Activated CD8-positive, alpha-beta memory T cell treated with anti-CD3 and anti-CD28 coated beads for 24 hours (primary cell): ENCODE measurements around the gene NTM.
"Not testable (repeated sequence)": the region's sequence is repeated elsewhere in the genome, so short reads cannot be mapped to it uniquely, and the experiment has no call there.

Experiments
- DNase-seq: peaks from one replicate; pipeline ENCODE4 v3.0.0-alpha.2; 2020

The NTM gene

GRCh38 chr11:131909426-131910177 is 539.2 kb downstream of the NTM start:
- DNase-seq, result no peak

GRCh38 chr11:131910178-131910522 is 539.7 kb downstream of the NTM start:
- DNase-seq, result no peak

- no peak for DNase-seq
These were observed 540.3 kb downstream of the NTM start for GRCh38 chr11:131910523-131911387.

GRCh38 chr11:131911388-131912032 is 541.1 kb downstream of the NTM start:
- not testable (repeated sequence) for DNase-seq

- no peak for DNase-seq
These were observed 541.7 kb downstream of the NTM start for GRCh38 chr11:131912134-131912533.

- DNase-seq, result no peak
These were observed 542.9 kb downstream of the NTM start for GRCh38 chr11:131913267-131913666.

- no peak for DNase-seq
These were observed 544.0 kb downstream of the NTM start for GRCh38 chr11:131914361-131914774.

GRCh38 chr11:131916638-131917037 is 546.2 kb downstream of the NTM start:
- no peak for DNase-seq

GRCh38 chr11:131917634-131918384 is 547.4 kb downstream of the NTM start:
- no peak for DNase-seq

- no peak for DNase-seq
These were observed 548.2 kb downstream of the NTM start for GRCh38 chr11:131918663-131919062.

- no peak for DNase-seq
These were observed 551.8 kb downstream of the NTM start for GRCh38 chr11:131922220-131922619.

GRCh38 chr11:131923309-131923708 is 552.9 kb downstream of the NTM start:
- DNase-seq, result no peak

GRCh38 chr11:131924001-131924400 is 553.6 kb downstream of the NTM start:
- DNase-seq, result no peak

- DNase-seq, result no peak
These were observed 554.2 kb downstream of the NTM start for GRCh38 chr11:131924457-131925201.

GRCh38 chr11:131925829-131926228 is 555.4 kb downstream of the NTM start:
- DNase-seq, result no peak

GRCh38 chr11:131928992-131929391 is 558.6 kb downstream of the NTM start:
- DNase-seq, result no peak

GRCh38 chr11:131932584-131933325 is 562.3 kb downstream of the NTM start:
- no peak for DNase-seq

- no peak for DNase-seq
These were observed 563.6 kb downstream of the NTM start for GRCh38 chr11:131934006-131934405.

- no peak for DNase-seq
These were observed 567.9 kb downstream of the NTM start for GRCh38 chr11:131938351-131938751.

- no peak for DNase-seq
These were observed 569.7 kb downstream of the NTM start for GRCh38 chr11:131940126-131940525.

- no peak for DNase-seq
These were observed 572.5 kb downstream of the NTM start for GRCh38 chr11:131942878-131943277.
